Type B pancreatic cell (in vitro differentiated cells): ENCODE results near the gene IL12A. TPM values are rescaled to one million over a fixed set of nuclear protein-coding genes. Genes with fewer than 3 reads are reported as not detected.

Source experiments
- DNase-seq: peaks from one replicate; pipeline ENCODE4 v3.0.0; 2021; ENCODE audit warnings: mixed read lengths; ENCODE audit not compliant: unreplicated experiment; ENCODE audit errors: extremely low spot score
- H3K27ac Mint-ChIP-seq: 2 replicates; pipeline ENCODE4 v1.8.0; 2021; ENCODE audit warnings: mild to moderate bottlenecking, mixed read lengths
- H3K27me3 Mint-ChIP-seq: 2 replicates; pipeline ENCODE4 v1.8.0; 2021; ENCODE audit warnings: mixed read lengths
- H3K36me3 Mint-ChIP-seq: 2 replicates; pipeline ENCODE4 v1.8.0; 2021; ENCODE audit warnings: mixed read lengths
- H3K4me1 Mint-ChIP-seq: one replicate; pipeline ENCODE4 v1.8.0; 2021; ENCODE audit warnings: mixed read lengths; ENCODE audit not compliant: unreplicated experiment
- H3K4me3 Mint-ChIP-seq: 2 replicates; pipeline ENCODE4 v1.8.0; 2021; ENCODE audit warnings: mild to moderate bottlenecking, mixed read lengths
- H3K9me3 Mint-ChIP-seq: 2 replicates; pipeline ENCODE4 v1.8.0; 2021; ENCODE audit warnings: mixed read lengths
- total RNA-seq: library from RNA; stranded (reverse); gene quantifications from 2 replicates; pipeline ENCODE4 v1.2.1, GENCODE V29; 2021; ENCODE audit warnings: low replicate concordance
- TF ChIP-seq, protein P1 (sequence below): fragments of 200-600 bp; sonication (generic); conservative IDR thresholded peaks from 2 replicates; pipeline ENCODE4 v1.5.0; 2021; ENCODE audit warnings: antibody characterized with exemption, mild to moderate bottlenecking

IL12A gene
- total RNA-seq, 1 donor from 2014 or later: 0.34 TPM

GRCh38 chr3:160022068-160022467 is 33.4 kb downstream of the IL12A start:
- H3K4me1 Mint-ChIP-seq: no peaks in the 10 kb centered on the region
- H3K4me3 Mint-ChIP-seq: no peak overlapping the region
- DNase-seq: no peak
- no peak overlapping the region for H3K27ac Mint-ChIP-seq
- no peaks in the 10 kb centered on the region for H3K36me3 Mint-ChIP-seq
- no peaks in the 10 kb centered on the region for H3K9me3 Mint-ChIP-seq
- peaks cover 13% of the 10 kb centered on the region for H3K27me3 Mint-ChIP-seq
- TF ChIP-seq, protein P1, sequence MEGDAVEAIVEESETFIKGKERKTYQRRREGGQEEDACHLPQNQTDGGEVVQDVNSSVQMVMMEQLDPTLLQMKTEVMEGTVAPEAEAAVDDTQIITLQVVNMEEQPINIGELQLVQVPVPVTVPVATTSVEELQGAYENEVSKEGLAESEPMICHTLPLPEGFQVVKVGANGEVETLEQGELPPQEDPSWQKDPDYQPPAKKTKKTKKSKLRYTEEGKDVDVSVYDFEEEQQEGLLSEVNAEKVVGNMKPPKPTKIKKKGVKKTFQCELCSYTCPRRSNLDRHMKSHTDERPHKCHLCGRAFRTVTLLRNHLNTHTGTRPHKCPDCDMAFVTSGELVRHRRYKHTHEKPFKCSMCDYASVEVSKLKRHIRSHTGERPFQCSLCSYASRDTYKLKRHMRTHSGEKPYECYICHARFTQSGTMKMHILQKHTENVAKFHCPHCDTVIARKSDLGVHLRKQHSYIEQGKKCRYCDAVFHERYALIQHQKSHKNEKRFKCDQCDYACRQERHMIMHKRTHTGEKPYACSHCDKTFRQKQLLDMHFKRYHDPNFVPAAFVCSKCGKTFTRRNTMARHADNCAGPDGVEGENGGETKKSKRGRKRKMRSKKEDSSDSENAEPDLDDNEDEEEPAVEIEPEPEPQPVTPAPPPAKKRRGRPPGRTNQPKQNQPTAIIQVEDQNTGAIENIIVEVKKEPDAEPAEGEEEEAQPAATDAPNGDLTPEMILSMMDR: no peak

GRCh38 chr3:160023476-160023875 is 34.8 kb downstream of the IL12A start:
- no peak overlapping the region for H3K27ac Mint-ChIP-seq
- TF ChIP-seq, protein P1: no peak
- DNase-seq: no peak
- H3K4me3 Mint-ChIP-seq: no peak overlapping the region
- H3K36me3 Mint-ChIP-seq: no peaks in the 10 kb centered on the region
- peaks cover 13% of the 10 kb centered on the region for H3K27me3 Mint-ChIP-seq
- no peaks in the 10 kb centered on the region for H3K9me3 Mint-ChIP-seq
- H3K4me1 Mint-ChIP-seq: no peaks in the 10 kb centered on the region

- Mint-ChIP-seq H3K9me3 (no peaks in the 10 kb centered on the region), H3K27ac (no peak overlapping the region), H3K36me3 (no peaks in the 10 kb centered on the region), H3K4me3 (no peak overlapping the region), H3K4me1 (peaks cover 5% of the 10 kb centered on the region), H3K27me3 (peaks cover 9% of the 10 kb centered on the region)
- no peak for DNase-seq
- TF ChIP-seq, protein P1: no peak
These were observed 39.0 kb downstream of the IL12A start for GRCh38 chr3:160027541-160028195.

- H3K27ac Mint-ChIP-seq: no peak overlapping the region
- peaks cover 5% of the 10 kb centered on the region for H3K4me1 Mint-ChIP-seq
- no peaks in the 10 kb centered on the region for H3K9me3 Mint-ChIP-seq
- DNase-seq: no peak
- TF ChIP-seq, protein P1: no peak
- no peak overlapping the region for H3K4me3 Mint-ChIP-seq
- H3K36me3 Mint-ChIP-seq: no peaks in the 10 kb centered on the region
- H3K27me3 Mint-ChIP-seq: peaks cover 48% of the 10 kb centered on the region
These were observed 47.1 kb downstream of the IL12A start for GRCh38 chr3:160035757-160036156.

GRCh38 chr3:160038862-160039562 is 50.4 kb downstream of the IL12A start:
- peak overlapping the region; percentile 76 for H3K4me3 Mint-ChIP-seq
- TF ChIP-seq, protein P1: no peak
- H3K9me3 Mint-ChIP-seq: no peaks in the 10 kb centered on the region
- peaks cover 54% of the 10 kb centered on the region for H3K27me3 Mint-ChIP-seq
- peak; percentile 69 for DNase-seq
- H3K27ac Mint-ChIP-seq: no peak overlapping the region
- H3K4me1 Mint-ChIP-seq: no peaks in the 10 kb centered on the region
- no peaks in the 10 kb centered on the region for H3K36me3 Mint-ChIP-seq
